ENCODE data around the gene ALDH1L1.

The ALDH1L1 gene

GRCh38 chr3:126191246-126191645 lies 10.9 kb upstream of the ALDH1L1 start:
- DNase-seq = no peak

GRCh38 chr3:126187920-126188319 lies 7.5 kb upstream of the ALDH1L1 start:
- DNase-seq = no peak

- no peak for DNase-seq
Observed at GRCh38 chr3:126186749-126187148, 6.4 kb upstream of the ALDH1L1 start.

GRCh38 chr3:126186271-126186670 lies 5.9 kb upstream of the ALDH1L1 start:
- DNase-seq = no peak

GRCh38 chr3:126184465-126185000 lies 4.1 kb upstream of the ALDH1L1 start:
- DNase-seq = no peak

- no peak for DNase-seq
Observed at GRCh38 chr3:126181398-126181725, 976 bp upstream of the ALDH1L1 start.

GRCh38 chr3:126179825-126180476 lies 435 bp downstream of the ALDH1L1 start:
- no peak for DNase-seq

GRCh38 chr3:126170073-126170777 lies 10.2 kb downstream of the ALDH1L1 start:
- no peak for DNase-seq

- DNase-seq = no peak
Observed at GRCh38 chr3:126167566-126167965, 12.8 kb downstream of the ALDH1L1 start.

GRCh38 chr3:126166009-126166408 lies 14.4 kb downstream of the ALDH1L1 start:
- DNase-seq = no peak

- no peak for DNase-seq
Observed at GRCh38 chr3:126161309-126161708, 19.1 kb downstream of the ALDH1L1 start.

- no peak for DNase-seq
Observed at GRCh38 chr3:126160243-126161210, 19.9 kb downstream of the ALDH1L1 start.

- DNase-seq = no peak
Observed at GRCh38 chr3:126159476-126159875, 20.9 kb downstream of the ALDH1L1 start.

GRCh38 chr3:126158912-126159454 lies 21.4 kb downstream of the ALDH1L1 start:
- DNase-seq = no peak

- DNase-seq = no peak
Observed at GRCh38 chr3:126158016-126158911, 22.1 kb downstream of the ALDH1L1 start.

- DNase-seq = no peak
Observed at GRCh38 chr3:126157083-126157768, 23.2 kb downstream of the ALDH1L1 start.

GRCh38 chr3:126156468-126156867 lies 23.9 kb downstream of the ALDH1L1 start:
- DNase-seq = no peak

GRCh38 chr3:126155819-126156218 lies 24.6 kb downstream of the ALDH1L1 start:
- DNase-seq = no peak

- DNase-seq = no peak
Observed at GRCh38 chr3:126155280-126155640, 25.1 kb downstream of the ALDH1L1 start.

GRCh38 chr3:126154391-126155279 lies 25.8 kb downstream of the ALDH1L1 start:
- DNase-seq = no peak
